GM12874 (cell line): ENCODE data around the gene JOSD2.

Experiments used
- TF ChIP-seq, protein P1 (sequence below): IDR thresholded peaks from 2 replicates; pipeline ENCODE4 v1.5.1; 2011; ENCODE audit warnings: low read depth, mild to moderate bottlenecking, control low read depth, low read length, moderate library complexity; ENCODE audit not compliant: insufficient read depth

Gene JOSD2

GRCh38 chr19:50542943-50543342 lies 32.0 kb upstream of the JOSD2 start:
- TF ChIP-seq, protein P1, sequence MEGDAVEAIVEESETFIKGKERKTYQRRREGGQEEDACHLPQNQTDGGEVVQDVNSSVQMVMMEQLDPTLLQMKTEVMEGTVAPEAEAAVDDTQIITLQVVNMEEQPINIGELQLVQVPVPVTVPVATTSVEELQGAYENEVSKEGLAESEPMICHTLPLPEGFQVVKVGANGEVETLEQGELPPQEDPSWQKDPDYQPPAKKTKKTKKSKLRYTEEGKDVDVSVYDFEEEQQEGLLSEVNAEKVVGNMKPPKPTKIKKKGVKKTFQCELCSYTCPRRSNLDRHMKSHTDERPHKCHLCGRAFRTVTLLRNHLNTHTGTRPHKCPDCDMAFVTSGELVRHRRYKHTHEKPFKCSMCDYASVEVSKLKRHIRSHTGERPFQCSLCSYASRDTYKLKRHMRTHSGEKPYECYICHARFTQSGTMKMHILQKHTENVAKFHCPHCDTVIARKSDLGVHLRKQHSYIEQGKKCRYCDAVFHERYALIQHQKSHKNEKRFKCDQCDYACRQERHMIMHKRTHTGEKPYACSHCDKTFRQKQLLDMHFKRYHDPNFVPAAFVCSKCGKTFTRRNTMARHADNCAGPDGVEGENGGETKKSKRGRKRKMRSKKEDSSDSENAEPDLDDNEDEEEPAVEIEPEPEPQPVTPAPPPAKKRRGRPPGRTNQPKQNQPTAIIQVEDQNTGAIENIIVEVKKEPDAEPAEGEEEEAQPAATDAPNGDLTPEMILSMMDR, result no peak

DNA sequence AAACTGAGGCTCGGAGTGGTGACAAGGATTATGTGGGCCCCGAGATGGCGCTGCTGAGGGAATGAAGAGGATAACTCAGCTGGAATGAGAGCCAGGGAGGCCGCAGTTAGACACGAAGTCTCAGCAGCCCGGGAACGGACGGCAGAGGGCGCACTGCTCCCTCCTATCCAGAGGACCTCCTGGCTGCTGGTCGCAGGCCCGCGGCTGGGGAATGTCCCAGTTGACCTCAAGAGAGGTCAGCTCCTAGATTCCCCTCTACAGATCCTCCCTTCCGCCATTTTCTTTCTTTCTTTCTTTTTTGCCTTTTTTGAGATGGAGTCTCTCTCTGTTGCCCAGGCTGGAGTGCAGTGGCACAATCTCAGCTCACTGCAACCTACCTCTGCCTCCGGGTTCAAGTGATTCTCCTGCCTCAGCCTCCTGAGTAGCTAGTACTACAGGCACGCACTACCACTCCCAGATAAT lies 26.8 kb upstream of the JOSD2 start:
- TF ChIP-seq, protein P1, result peak; percentile 88

DNA sequence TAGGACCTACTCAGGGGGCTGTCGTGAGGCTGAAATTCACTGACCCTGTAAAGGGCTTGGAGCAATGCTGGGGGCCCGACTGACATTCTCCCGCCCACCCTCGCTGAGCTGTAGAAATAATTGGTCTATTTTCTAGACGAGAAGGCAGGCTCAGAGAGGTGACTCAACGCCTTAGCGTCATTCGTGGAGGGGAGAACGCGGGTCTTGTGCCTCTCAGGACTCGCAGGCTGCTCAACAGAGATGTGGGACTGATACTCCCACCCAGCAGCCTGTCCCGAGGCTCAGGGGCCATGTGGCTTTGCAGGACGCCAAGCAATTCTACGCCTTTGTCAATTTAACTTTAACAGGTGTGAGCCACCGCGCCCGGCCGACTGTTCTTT lies 26.3 kb upstream of the JOSD2 start:
- TF ChIP-seq, protein P1, result no peak

DNA sequence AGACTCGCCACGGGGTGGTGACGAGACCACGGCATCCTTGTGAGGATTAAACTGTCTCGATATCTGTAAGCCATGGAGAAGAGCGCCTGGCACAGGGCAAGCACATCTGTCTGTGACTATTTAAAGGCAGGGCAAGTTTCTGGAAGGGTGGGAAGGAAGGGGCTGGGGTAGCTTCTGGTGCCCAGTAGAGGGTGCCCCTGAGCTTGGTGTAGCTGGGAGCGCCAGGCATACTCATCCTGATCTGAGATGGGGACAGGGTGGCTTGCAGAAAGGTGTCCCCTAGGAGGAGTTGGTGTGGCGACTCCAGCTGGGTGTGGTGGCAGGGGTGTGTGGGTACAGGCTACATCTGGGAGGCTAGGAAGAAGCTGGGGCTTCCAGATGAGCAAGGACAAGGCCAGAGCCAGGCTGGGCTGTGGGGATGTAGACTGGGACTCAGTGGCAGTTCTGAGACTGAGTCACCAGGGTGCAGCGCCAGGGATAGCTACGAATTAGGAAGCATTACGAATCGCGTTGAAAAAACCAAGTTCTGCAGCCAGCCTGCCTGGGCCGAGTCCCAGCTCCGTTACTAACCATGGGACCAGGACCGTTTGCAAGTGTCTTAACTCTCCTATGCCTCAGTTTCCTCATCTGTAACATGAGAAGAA lies 25.8 kb upstream of the JOSD2 start:
- TF ChIP-seq, protein P1, result 0 out of 2 replicates have a peak, but pooled peaks have one; percentile 6

DNA sequence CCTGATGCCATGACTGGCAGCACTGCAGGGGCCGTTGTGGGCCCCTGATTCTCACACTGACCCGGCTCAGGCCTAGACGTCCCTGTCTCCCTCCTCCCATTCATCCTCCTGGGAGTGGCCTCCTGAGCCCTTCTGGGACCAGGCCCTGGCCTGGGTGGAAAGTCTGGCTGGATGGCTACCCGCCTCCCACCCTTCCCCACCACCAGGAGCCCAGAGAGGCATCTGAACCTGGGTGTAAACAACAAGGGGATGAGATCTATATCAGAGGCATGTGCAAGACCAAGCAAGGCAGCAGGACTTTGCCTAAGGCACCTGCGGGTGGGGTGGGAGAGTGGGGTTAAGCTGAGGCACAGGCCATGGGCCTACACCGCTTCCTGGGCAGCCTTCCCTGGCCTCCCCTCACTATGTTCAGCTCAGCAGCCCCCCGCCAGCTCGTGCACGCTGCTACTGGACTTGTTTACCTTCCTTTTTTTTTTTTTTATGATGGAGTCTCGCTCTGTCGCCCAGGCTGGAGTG lies 24.7 kb upstream of the JOSD2 start:
- TF ChIP-seq, protein P1, result no peak

- TF ChIP-seq, protein P1, result no peak
Observed at GRCh38 chr19:50534478-50534877, 23.5 kb upstream of the JOSD2 start.

- TF ChIP-seq, protein P1, result no peak
Observed at GRCh38 chr19:50532952-50533351, 22.0 kb upstream of the JOSD2 start.
